ENCODE results near the gene SAMD8.

SAMD8 gene
- 36.7 to 56.3 (median 44.6) reads per million in 4 experiments for total RNA-seq

GRCh38 chr10:75111365-75111906, at the start of gene SAMD8:
Gene SAMD8 (plus strand): TSS chr10:75111656. CDS start chr10:75150529, 38,873 bp downstream.
- DNase-seq, result peak; percentile 92

DNA sequence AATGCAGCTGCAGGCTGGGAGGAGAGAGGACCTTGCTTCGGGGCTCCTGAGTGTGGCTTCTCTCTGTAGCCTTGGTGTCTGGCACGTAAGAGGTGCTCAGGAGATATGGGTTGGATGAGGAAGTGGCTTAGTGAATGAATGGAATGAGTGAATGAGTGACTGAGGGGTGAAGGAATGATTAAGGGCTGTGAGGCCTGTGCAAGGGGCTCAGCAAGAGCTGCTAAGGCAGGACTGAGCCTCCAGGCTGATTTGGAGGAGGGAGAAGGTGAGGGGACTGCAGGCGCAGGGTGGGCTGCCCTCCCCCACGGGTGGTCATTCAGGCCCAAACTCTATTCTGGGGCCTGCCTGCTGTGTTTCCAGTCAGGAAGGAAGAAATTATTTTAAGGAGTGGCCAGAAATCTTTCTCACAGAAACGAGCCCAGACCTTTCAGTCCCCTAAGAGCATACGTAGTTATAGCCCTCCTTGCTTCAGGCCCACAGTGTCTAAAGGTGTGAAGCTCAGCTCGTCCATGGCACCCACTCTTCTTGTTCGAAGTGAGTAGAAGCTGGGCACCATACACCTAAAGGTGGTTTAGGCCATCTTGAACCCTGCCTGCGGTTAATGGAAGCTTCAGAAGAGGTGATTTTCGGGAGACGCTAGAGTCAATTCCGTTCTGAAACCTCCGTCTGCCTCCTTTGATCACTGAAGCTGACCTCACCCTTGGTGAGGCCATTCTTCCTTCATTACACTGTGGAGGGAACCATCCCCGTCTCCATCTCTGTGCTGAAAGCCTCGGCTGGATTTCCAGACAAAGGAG, 49.5 kb upstream of the SAMD8 start:
- no peak for DNase-seq

DNA sequence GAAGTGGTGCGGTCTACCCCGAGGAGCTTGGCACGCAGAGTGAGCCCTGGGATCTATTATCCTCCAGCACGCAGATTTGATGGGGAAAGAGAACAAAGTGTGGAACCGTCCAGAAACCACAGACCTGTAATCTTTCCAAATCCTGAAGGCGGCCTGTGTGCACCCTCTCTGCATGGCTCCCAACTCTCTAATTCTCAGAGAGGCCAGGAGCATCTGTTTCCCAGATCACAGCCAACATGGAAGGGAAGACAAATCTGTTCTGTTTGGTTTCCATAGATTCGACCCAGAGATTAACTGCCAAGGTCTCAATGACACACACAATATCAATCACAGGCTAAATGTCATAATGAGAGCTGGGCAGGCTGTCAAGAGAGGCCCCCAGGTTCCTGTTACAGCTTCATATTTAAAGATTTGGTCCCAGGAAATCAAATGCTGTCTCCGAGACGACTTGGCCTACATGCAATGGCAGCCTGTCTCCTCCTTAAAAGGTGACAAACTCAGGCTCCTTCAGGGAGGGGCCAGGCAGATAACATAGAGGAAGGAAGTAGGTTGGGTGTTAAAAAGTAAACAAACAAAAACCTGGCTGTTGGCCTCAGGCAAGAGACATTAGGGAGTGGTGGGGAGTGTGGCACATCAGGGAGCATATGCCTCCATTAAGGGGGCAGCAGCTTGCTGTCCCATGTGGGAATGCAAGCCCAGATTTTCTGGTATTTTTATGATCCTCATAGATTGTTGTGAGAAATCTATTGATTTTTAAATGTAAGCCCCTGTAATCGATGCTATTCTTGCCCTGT, 48.8 kb upstream of the SAMD8 start:
- DNase-seq, result no peak

DNA sequence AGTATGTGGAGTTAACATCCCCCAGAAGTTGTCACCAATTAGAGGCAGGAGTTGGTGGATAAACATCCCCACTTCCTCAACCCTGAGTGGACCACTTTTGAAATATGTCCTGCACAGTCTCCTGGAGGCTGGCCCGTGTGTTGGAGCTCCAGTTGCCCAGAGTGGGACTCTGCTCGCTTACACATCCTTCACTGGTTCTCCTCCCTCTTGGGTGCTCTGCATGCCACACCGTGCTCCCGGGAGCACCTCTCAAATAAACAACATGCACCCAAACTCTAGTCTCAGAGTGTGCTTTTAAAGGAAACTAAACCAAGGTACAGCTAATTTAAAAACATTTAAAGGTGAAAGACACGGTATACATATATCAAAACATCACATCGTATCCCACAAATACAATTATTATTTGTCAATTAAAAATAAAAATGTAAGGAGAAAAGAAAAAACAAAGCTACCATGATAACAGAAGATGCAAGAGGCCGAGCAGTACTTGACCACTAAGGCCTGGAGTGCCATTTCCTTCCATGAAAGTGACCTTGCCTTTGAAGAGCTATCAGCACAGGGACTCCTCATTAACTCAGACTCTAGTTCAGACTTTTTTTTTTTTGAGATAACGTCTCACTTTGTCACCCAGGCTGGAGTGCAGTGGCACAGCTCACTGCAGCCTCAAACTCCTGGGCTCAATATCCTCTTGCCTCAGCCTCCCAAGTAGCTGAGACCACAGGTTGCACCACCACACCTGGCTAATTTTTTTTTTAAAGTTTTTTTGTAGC, 47.8 kb upstream of the SAMD8 start:
- no peak for DNase-seq

DNA sequence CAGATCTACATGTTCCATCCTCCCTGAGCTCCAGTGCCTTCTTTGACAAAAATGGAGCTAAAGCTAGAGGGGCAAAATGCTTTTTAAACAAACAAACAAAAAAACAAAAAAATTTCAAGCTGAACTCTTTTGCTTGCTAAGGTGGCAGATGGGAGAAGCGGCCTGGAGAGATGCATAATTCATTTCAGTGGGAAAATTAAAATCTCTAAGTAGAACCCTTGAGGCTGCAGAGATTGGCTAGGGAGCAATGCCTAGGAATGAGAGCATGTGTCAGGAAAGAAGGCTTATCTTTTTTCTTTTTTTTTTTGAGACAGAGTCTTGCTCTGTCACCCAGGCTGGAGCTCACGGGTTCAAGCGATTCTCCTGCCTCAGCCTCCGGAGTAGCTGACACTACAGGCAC, 46.4 kb upstream of the SAMD8 start:
- DNase-seq, result no peak

DNA sequence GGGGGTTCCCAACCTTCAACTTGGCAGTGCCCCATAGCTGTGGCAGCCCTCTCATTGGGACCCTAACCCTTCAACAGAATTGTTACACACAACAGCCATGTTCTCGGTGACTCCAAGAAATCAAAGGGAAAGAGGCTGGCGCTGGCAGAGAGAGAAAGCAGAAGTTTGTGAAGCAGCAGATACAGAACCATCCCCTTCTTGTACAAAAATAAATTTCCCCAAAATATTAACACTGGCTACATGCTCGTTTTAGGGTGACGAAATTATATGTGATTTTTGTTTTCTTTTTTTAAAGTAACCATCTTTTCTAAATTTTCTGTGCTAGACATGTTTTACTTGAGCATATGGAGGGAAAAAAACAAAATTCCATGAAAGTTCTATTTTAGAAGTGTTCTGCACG, 45.2 kb upstream of the SAMD8 start:
- DNase-seq, result no peak

GRCh38 chr10:75067272-75067671, 44.2 kb upstream of the SAMD8 start:
- no peak for DNase-seq

DNA sequence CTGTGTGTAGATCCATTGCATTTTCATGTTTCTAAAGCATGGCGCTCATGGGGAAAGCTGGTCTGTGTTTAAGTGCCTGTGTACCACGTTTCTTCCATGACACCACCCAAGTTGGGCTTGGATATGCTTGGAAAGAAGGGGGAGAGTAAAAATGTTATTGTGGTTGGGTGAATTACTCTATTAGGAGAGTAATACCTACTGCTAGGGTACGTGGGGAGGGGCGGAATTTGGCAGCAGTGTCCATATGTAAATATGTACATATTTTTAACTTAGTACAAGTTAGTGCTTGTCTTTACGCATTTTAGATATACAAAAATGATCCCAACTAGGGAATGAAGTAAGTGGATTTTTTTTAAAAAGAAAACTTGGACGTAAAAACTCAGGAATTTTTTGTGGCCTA, 42.9 kb upstream of the SAMD8 start:
- no peak for DNase-seq

DNA sequence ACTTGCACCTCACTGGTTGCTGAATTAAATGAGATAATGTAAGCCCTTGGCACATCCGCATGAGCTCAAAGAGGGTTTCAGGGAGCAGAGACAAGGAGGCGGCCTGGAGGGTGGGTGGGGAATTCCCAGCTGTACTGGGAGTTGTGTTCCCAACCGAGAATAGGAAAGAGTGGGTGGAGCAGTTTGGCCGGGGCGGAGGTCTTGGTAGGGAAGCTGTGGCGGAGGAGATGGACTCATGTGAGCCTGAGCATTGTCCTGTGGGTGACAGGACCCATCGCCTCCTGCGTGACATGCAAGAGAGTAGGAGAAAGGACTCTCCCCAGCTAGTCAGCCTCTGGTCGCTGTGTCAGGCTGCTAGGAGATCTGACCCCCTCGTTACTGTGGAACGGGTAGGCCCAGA, 41.0 kb upstream of the SAMD8 start:
- no peak for DNase-seq

DNA sequence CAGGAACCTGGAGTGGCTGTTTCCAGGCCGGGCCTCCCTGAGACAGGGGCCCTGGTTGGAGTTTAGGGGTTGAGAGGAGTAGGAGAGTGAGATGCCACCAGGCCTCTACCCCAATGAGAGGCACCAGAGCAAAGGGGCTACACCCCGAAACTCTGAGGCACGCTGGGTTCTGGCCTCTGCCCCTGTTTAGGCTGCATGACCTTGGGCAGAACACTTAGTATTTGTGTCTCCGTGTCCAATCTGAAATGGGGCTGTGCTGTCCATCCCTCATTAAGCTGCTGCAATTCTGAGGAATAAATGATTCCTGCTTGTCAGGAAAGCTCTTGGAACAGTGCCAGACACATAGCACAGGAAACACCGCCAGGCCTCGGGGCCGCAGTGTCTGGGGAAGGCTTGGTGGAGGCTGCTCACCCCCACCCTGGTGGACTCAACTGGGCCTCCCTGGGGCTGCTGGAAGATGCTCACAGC, 40.5 kb upstream of the SAMD8 start:
- DNase-seq, result no peak

- no peak for DNase-seq
Observed at GRCh38 chr10:75071756-75072155, 39.7 kb upstream of the SAMD8 start.

DNA sequence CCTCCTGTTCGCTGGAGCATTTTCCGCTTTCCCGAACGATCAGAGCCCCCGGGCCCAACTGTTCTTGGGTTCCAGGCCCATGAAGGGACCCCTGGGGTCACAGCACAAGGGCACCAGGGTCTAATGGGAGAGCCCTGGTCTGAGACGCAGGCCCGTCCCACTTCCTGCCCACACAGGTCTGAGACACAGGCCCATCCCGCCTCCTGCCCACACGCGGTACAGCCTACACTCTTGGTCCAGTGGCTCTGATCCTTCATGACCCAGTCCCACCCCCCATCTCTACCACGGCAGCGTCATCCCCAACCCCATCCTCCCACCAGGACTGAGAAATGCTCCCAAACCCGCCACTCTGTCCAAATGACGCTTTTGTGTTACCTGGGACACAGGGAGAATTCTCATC, 38.7 kb upstream of the SAMD8 start:
- DNase-seq, result no peak

DNA sequence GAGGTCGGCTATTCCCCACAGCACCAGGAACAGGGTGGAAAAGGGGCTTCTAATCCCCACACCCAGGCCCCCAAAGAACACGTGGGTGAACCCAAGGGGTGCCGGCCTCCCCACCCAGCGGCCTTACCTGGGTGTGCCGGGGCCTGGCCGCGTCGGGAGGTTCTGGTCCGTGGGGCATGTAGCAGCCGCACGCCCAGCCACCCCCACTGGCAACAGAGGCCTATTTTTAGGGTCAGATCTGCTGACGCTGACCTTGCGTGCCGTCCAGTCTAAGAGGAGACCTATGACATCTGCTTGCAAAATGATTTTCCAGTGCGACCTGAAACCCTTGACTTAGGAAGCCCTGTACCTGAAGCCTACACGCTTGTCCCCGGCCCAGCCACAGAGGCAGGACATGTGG, 38.0 kb upstream of the SAMD8 start:
- DNase-seq, result no peak

DNA sequence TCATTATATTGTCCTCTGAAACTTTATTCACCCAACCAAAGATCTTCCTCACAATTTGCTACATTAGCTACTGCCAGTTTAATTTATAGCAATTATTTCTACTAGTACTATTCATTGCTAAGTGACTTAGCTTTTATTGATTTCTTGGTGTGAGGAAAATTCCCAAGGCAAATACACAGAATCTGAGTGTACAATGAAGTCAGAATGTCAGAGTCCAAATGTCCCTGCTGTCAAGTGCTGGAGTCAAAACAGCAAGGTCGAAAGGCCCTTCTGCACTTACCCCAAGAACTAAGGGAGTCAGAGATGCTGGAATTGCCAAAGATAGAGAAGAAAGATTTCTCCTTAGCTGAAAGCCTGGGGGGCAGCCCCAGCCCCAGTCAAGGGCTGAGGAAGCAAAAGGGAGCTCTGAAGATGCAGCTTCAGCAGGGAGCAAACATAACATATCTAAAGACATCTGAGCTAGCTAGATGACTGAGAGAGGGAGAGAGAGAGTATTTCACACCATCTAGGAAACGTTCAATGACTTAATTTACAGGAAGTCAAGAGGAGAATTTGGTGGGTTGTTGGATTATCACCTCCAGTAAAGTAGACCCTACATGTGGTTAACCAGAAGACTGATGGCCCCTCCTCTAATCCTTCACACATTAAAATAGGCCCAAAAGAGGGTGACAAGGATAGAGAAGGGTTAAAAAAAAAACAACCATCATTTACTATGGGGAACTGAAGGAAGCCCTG, 36.6 kb upstream of the SAMD8 start:
- no peak for DNase-seq

DNA sequence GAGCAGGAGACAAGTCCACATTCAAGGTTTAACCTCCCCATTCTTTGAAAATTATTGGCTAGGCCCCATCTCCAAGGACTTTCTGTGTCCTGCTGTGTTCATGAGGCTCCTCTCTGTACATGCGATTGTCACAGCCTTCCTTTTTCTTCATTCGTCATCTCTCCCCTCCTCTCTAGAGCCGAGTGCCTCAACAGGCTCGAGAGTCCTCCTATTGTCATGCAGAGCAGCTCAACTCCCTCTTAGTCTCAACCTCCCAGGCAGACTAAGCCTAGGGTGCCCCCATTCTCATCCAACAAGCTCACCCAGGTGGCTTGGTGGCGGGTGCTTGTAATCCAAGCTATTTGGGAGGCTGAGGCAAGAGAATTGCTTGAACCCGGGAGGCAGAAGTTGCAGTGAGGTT, 35.1 kb upstream of the SAMD8 start:
- DNase-seq, result no peak

DNA sequence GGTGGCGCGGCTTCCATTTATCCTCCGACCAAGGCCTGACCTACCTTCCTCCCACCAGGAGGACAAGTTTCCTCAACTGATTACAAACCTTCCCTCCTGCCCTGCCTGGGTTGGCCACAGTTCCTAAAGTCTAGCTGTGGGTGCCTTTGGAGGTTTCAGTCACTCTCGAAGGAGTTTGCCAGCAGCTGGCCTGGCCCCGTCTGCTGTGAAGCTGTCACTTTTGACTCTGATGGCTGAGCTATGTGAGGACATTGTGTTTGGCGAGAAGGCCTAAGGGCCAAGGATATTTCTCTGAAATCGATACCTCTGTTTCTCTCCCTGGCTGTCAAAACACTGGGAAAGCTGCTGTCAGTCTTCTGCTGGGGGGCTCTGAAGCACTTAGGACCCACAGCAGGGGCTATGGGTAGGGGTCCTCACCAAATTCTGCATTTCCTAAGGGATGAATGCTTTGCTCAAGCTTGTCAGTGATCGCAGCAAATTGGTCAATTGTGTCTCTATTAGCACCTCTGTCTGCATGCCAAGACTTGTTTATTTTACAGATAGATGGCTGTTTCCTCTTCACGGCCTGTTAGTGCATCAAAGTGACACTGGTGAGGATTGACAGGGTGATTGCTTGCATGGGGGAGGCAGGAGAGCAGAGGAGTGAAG, 31.9 kb upstream of the SAMD8 start:
- no peak for DNase-seq

DNA sequence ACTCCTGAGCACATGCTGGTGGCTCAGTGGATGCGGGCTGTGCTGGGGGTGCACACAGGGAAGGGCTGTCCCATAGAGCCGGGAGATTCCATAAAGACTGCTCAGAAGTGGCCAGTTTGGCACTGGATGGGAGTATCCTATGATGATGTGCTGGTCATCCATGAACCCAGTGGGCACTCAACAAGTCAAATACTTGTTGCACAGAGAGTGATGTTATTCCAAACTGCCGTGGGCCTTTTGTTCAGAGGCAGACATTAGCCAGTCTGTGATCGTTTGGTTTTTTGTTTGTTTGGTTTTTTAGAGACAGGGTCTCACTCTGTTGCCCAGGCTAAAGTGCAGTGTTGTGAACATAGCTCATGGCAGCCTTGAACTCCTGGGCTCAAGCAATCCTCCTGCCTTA, 30.9 kb upstream of the SAMD8 start:
- no peak for DNase-seq

DNA sequence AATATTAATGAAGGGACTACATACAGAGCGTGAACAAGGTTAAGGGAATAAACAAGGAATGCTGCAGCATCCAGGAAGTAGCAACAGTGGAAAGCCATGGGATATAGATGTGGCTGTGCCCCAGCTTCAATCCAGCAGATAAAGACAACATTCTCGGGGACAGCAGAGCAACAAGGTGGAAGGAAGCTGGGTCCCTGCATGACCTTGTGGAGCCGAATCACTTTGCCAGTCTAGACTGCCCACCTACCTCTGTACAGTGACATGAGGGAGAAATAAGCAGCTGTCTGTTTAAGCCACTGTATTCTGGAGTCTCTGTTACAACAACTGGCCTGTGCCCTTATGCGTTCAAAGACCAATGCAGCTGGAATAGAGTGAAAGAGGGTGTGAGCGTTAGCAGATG, 30.1 kb upstream of the SAMD8 start:
- DNase-seq, result no peak

GRCh38 chr10:75083972-75084833, 27.3 kb upstream of the SAMD8 start:
- DNase-seq, result no peak

DNA sequence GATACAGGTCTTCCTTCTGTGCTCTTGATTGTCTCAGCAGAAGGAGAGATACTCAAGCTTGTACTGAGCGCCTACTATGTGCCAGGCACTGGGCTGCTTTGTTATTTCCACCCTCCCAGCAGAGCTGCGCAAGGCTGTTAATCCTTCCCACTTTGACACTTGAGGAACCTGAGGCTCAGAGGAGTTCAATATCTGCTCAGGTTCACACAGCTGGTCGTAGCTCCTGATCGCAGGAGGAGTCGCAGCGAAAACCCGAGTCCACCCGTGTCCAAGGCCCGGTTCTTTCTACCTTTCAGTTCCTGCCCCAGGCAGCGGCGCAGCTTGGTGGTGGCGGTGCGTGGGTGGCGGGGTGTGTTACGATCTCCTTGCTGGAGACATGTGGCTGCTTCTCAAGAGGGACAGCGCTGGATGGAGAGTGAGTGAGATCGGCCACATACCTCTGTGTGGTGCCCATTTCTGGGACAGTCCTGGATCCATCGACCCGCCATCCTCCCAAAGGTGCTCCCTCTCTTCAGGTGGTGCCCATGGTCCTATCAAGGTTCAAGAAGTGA, 26.5 kb upstream of the SAMD8 start:
- no peak for DNase-seq

Measured in effector CD8-positive, alpha-beta T cell (primary cell).